ENCODE results near the gene TRIO. TPM values are rescaled to one million over a fixed set of nuclear protein-coding genes. Genes with fewer than 3 reads are reported as not detected.
"Not testable (repeated sequence)": the region's sequence is repeated elsewhere in the genome, so short reads cannot be mapped to it uniquely, and the experiment has no call there.

Gene TRIO
- polyA plus RNA-seq, 3 donors: 104 to 124 (median 116) TPM

GRCh38 chr5:14191325-14191724 is 48.2 kb downstream of the TRIO start:
- no peak for DNase-seq (ENCODE audit: extremely low read depth in 1 of 11, low read depth in 9 of 11, low spot score in 4 of 11)

GRCh38 chr5:14193496-14193895 is 50.4 kb downstream of the TRIO start:
- no peak for DNase-seq (ENCODE audit: extremely low read depth in 1 of 11, low read depth in 9 of 11, low spot score in 4 of 11)

- DNase-seq (ENCODE audit: extremely low read depth in 1 of 11, low read depth in 9 of 11, low spot score in 4 of 11): no peak
These were observed 52.4 kb downstream of the TRIO start for GRCh38 chr5:14195588-14195987.

- DNase-seq (ENCODE audit: extremely low read depth in 1 of 11, low read depth in 9 of 11, low spot score in 4 of 11): no peak
These were observed 53.9 kb downstream of the TRIO start for GRCh38 chr5:14197056-14197455.

GRCh38 chr5:14199902-14200301 is 56.8 kb downstream of the TRIO start:
- DNase-seq (ENCODE audit: extremely low read depth in 1 of 11, low read depth in 9 of 11, low spot score in 4 of 11): no peak

GRCh38 chr5:14200312-14200990 is 57.3 kb downstream of the TRIO start:
- no peak for DNase-seq (ENCODE audit: extremely low read depth in 1 of 11, low read depth in 9 of 11, low spot score in 4 of 11)

- DNase-seq (ENCODE audit: extremely low read depth in 1 of 11, low read depth in 9 of 11, low spot score in 4 of 11): no peak
These were observed 58.3 kb downstream of the TRIO start for GRCh38 chr5:14201325-14202045.

GRCh38 chr5:14202462-14202861 is 59.3 kb downstream of the TRIO start:
- DNase-seq (ENCODE audit: extremely low read depth in 1 of 11, low read depth in 9 of 11, low spot score in 4 of 11): no peak

- DNase-seq (ENCODE audit: extremely low read depth in 1 of 11, low read depth in 9 of 11, low spot score in 4 of 11): no peak
These were observed 61.0 kb downstream of the TRIO start for GRCh38 chr5:14204011-14204670.

GRCh38 chr5:14204785-14205321 is 61.7 kb downstream of the TRIO start:
- DNase-seq (ENCODE audit: extremely low read depth in 1 of 11, low read depth in 9 of 11, low spot score in 4 of 11): peak in 7 of 11 donors; percentile 15 to 42 (median 23)

- no peak for DNase-seq (ENCODE audit: extremely low read depth in 1 of 11, low read depth in 9 of 11, low spot score in 4 of 11)
These were observed 63.0 kb downstream of the TRIO start for GRCh38 chr5:14206028-14206725.

- DNase-seq (ENCODE audit: extremely low read depth in 1 of 11, low read depth in 9 of 11, low spot score in 4 of 11): not testable (repeated sequence)
These were observed 64.3 kb downstream of the TRIO start for GRCh38 chr5:14207428-14207827.

GRCh38 chr5:14208071-14209021 is 65.2 kb downstream of the TRIO start:
- no peak for DNase-seq (ENCODE audit: extremely low read depth in 1 of 11, low read depth in 9 of 11, low spot score in 4 of 11)

GRCh38 chr5:14209222-14209822 is 66.2 kb downstream of the TRIO start:
- DNase-seq (ENCODE audit: extremely low read depth in 1 of 11, low read depth in 9 of 11, low spot score in 4 of 11): no peak

GRCh38 chr5:14209836-14210235 is 66.7 kb downstream of the TRIO start:
- DNase-seq (ENCODE audit: extremely low read depth in 1 of 11, low read depth in 9 of 11, low spot score in 4 of 11): no peak

- DNase-seq (ENCODE audit: extremely low read depth in 1 of 11, low read depth in 9 of 11, low spot score in 4 of 11): no peak
These were observed 67.6 kb downstream of the TRIO start for GRCh38 chr5:14210729-14211128.

- no peak for DNase-seq (ENCODE audit: extremely low read depth in 1 of 11, low read depth in 9 of 11, low spot score in 4 of 11)
These were observed 69.0 kb downstream of the TRIO start for GRCh38 chr5:14211818-14212803.
